H1 (cell line): ENCODE measurements around the gene TLR4. TPM values are rescaled to one million over a fixed set of nuclear protein-coding genes. Genes with fewer than 3 reads are reported as not detected.

Experiments
- CBX5 ChIP-seq: fragments of 300-800, 300-1000 bp; sonication (generic); IDR thresholded peaks from 2 replicates; pipeline ENCODE4 v1.7.1; 2016; ENCODE audit warnings: antibody characterized with exemption, low read length, low read depth
- CEBPB ChIP-seq: IDR thresholded peaks from 2 replicates; pipeline ENCODE4 v1.6.1; 2012; ENCODE audit warnings: low read depth, low read length
- CHD7 ChIP-seq: fragments of 300-600 bp; sonication (generic); IDR thresholded peaks from 2 replicates; pipeline ENCODE4 v1.7.1; 2012; ENCODE audit warnings: low read length, moderate library complexity, mild to moderate bottlenecking, inconsistent platforms; ENCODE audit not compliant: insufficient replicate concordance
- E2F6 ChIP-seq: IDR thresholded peaks from 2 replicates; pipeline ENCODE4 v1.6.1; 2012; ENCODE audit warnings: inconsistent platforms
- HDAC2 ChIP-seq, 2 experiments: fragments of 300-600 bp in 1 of 2; sonication (generic) in 1 of 2; IDR thresholded peaks; 2 replicates each; pipeline ENCODE4 v1.6.1; 2011 to 2012; ENCODE audit warnings: low read depth in 2 of 2, low read length in 2 of 2, mild to moderate bottlenecking in 2 of 2, moderate library complexity in 2 of 2, borderline replicate concordance in 1 of 2, inconsistent platforms in 1 of 2
- MAFK ChIP-seq: IDR thresholded peaks from 2 replicates; pipeline ENCODE4 v1.6.1; 2012; ENCODE audit warnings: low read depth, mild to moderate bottlenecking, improper control_type of control experiment, low read length
- MAX ChIP-seq: IDR thresholded peaks from 2 replicates; pipeline ENCODE4 v1.6.1; 2012; ENCODE audit warnings: inconsistent platforms
- SP2 ChIP-seq: IDR thresholded peaks from 2 replicates; pipeline ENCODE4 v1.6.1; 2012; ENCODE audit warnings: mild to moderate bottlenecking, low read length, inconsistent platforms
- SP4 ChIP-seq: IDR thresholded peaks from 2 replicates; pipeline ENCODE4 v1.6.1; 2012; ENCODE audit warnings: low read length, inconsistent platforms
- ZNF274 ChIP-seq: IDR thresholded peaks from 2 replicates; pipeline ENCODE4 v1.7.0; 2012; ENCODE audit warnings: low read length, borderline replicate concordance; ENCODE audit errors: extremely low read depth
- polyA plus RNA-seq, 7 experiments: library from polyadenylated mRNA; depleted of rRNA in 3 of 7; stranded (reverse) in 5 of 7; unstranded in 2 of 7; fragments of >200 nt in 5 of 7; fragments of 200-250 nt in 2 of 7; gene quantifications; 1 replicate in 5 of 7; 2 replicates in 1 of 7; 4 replicates in 1 of 7; pipeline versions ENCODE4 v1.2.1 to v1.2.3, GENCODE V29; 2011 to 2013; ENCODE audit warnings: missing spikeins in 2 of 7, mixed read lengths in 2 of 7
- total RNA-seq: library from RNA; stranded (reverse); fragmentation: NEBNext Ultra II Directional; extraction: Animal tissue kit (Norgen Biotek cat#: 25700); gene quantifications from 2 replicates; pipeline ENCODE4 v1.2.1, GENCODE V29; 2021

The TLR4 gene
- total and polyA plus RNA-seq, 2 of the 8 experiments (the other 6 are each of a cell fraction or from before 2014, with no cell fraction given), result 0.02 to 0.17 TPM

GRCh38 chr9:117744856-117745389 lies 40.7 kb downstream of the TLR4 start (continued):
- TF ChIP-seq CHD7 (no peak), MAFK (no peak), MAX (peak; percentile 62; the same call in 1 of the 2 replicates), E2F6 (peak; percentile 24; the same call in 1 of the 2 replicates), CBX5 (no peak), CEBPB (no peak), SP4 (no peak), SP2 (no peak), ZNF274 (no peak), HDAC2 (IDR thresholded peaks at IDR 0.05; ENCODE audit: borderline replicate concordance in 1 of 2, low read depth in 2 of 2, low read length in 2 of 2) (no peak)
